Skin epidermis (tissue), 12 donors: ENCODE data around the gene RNF17.

Source experiments
- H3K27ac ChIP-seq, 21 experiments: fragments of 200-600 bp; sonication (generic) in 11 of 21; one replicate each; pipeline ENCODE4 v1.5.0; 2020; ENCODE audit warnings: mild to moderate bottlenecking in 3 of 21, inconsistent platforms in 2 of 21, moderate library complexity in 2 of 21
- H3K4me3 ChIP-seq, 7 experiments: fragments of 200-600 bp; sonication (generic) in 2 of 7; one replicate each; pipeline ENCODE4 v1.5.0; 2020; ENCODE audit warnings: inconsistent platforms in 2 of 7, mild to moderate bottlenecking in 2 of 7, moderate library complexity in 1 of 7

The RNF17 gene

DNA sequence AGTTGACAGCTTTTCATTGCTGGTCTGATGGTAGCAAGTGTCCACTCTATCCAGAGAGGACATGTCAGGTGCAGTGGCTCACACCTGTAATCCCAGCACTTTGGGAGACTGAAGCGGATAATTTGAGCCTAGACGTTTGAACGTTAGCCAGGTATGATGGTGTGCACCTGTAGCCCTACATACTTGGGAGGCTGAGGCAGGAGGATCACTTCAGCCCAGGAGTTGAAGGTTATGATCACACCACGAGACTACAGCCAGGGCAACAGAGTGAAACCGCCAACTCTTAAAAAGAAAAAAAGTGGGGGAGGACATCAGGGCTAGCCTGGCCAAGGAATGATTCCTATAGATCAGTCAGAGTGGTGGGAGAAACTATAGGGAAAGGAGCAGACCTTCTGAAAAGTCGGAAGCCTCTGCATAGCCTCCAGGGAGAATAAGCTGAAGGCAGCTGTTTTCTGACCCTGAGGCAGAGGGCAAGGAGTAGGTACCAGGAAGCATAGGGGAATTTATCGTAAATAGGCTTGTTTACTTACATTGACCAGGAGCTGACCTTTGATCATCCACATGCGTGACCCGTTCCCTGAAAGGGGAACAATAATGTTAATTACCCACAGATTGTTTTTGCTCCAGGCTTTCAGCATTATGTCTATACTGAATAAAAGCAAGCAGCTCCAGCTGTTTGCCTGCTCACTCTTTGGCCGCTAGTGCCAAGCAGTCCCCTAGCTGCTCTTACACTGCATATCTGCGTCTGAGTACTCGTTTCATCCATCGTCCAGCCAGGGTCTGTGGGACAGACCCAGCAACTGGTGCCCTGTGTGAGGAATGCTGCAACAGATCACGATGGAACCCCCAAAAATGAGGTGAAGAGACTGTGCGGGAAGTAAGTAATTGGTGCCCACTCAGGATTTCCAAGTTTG is 161.6 kb downstream of the RNF17 start:
- Histone ChIP-seq H3K4me3 (no peak overlapping the region), H3K27ac (no peak overlapping the region)

DNA sequence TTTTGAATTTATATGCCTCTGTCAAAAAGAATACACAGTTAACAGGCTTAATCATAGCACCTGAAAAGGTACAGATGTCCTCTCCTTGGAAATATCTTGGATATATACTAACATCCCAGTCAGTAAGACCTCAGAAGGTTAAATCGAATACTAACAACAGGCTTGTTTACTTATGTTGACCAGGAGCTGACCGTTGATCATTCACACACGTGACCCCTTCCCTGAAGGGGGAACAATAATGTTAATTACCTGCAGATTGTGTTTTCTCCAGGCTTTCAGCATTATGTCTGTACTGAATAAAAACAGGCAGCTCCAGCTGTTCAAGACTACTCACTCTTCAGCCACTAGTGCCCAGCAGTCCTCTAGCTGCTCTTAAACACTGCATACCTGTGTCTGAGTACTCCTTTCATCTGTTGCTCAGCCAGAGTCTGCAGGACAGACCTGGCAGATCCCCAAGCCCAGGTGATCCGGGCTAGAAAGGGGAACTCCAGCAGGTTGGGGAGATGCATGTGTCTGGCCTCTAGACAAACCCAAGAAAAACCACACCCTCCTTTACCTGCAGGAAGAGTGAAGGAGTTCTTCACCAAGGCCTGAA is 163.9 kb downstream of the RNF17 start:
- Histone ChIP-seq H3K4me3 (no peak overlapping the region), H3K27ac (no peak overlapping the region)

DNA sequence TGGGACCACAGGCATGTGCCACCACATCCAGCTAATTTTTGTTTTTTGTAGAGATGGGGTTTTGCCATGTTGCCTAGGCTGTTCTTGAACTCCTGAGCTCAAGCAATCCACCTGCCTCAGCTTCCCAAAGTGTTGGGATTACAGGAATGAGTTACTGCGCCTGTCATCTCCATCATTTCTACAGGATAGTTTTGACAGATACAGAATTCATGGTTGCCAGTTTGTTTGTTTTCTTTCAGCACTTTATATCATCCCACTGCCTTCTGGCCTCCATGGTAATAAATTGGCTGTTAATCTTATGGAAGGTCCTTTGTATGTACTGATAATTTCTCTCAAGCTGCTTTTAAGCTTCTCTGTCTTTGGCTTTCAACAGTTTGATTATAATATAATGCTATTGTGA is 165.2 kb downstream of the RNF17 start:
- no peak overlapping the region for H3K4me3 ChIP-seq
- H3K27ac ChIP-seq: no peak overlapping the region
